GM04504 (cell line): ENCODE results near the gene RASA1.

Experiments used
- DNase-seq: peaks from one replicate; pipeline ENCODE4 v3.0.0-alpha.2; 2012; ENCODE audit warnings: low read depth

Gene RASA1

DNA sequence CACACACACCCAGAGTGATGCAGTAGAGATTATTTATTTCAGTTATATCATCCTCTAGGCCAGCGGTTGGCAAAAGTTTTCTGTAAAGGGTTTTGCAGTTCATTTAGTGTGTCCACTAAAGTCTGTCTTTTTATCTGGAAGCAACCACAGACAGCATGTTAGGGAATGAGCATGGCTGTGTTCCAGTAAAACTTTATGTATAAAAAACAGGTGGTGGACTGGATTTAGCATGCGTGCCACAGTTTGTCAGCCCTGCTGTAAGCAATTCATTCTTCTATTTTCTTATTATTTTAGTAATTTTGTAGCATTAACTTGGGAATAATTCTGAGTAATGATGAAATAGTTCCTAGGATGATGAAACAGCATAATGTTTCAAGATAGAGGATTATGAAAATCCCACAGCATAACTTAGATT is 93.4 kb downstream of the RASA1 start:
- DNase-seq: peak; percentile 57

DNA sequence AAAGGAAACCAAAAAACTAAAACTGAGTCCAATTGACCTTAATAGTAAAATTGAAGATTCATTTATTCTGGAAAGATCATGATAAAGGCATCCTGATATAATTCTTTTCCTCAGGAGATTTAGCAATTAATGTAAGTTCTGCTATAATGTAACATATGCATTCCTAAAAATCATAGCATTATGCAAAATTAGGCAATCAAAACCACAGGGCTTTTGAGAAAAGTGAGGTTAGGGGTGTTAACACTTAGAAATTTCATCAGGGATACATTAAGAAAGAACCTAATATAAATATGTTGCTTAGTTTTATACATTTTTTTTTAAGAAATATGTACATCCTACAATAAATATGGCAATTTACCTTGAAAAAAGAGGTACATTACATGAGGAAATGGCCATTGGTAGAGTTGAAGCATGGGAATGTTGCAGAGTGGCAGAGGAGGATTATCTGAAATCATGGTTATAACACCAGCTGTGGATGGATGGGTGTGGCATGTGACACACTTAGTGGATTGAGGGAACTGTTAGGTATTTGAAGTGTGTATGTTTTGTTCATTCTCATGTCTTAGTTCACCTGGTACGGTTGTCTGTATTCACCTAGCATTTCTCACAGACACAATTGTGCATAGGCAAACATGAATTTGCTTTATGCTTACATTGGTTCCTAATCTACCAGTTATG is 94.0 kb downstream of the RASA1 start:
- no peak for DNase-seq

DNA sequence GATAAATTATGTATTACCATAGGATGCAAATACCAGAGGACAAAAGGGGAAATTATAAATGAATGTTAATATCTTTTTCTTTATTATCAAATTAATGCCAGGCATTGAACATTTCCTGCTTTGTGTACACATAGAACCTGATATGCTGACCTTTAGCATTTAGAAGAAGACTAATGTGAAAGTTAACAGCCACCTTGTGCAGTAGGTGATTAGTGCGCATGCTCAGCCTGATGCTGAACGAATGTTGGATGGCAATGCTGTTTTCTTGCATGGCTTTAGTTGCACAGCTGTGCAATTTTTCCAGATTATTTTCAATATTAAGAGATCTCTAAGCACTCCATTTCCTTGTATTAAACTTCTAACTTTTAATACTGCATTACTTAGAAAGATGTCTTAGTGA is 99.6 kb downstream of the RASA1 start:
- no peak for DNase-seq

- DNase-seq: no peak
Measured at GRCh38 chr5:87368601-87369000, 100.9 kb downstream of the RASA1 start.

DNA sequence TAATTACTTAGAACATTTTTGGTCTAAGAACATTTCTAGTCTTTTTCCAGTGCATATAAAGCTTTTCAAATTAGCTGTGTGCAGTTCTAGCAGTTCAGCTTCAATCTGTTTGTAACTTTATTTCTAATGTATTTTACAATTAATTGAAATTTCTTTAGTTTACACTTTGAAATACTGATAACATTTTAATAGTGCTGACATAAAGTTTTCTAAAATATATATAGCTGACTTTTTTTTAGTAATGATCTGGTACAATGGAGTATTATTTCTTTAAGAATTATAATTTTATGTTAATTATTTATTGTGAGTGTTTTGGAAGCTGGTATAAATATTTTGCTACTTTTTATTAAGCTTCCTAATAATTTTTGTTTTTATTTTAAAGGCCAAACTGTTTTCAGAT is 101.7 kb downstream of the RASA1 start:
- no peak for DNase-seq

DNA sequence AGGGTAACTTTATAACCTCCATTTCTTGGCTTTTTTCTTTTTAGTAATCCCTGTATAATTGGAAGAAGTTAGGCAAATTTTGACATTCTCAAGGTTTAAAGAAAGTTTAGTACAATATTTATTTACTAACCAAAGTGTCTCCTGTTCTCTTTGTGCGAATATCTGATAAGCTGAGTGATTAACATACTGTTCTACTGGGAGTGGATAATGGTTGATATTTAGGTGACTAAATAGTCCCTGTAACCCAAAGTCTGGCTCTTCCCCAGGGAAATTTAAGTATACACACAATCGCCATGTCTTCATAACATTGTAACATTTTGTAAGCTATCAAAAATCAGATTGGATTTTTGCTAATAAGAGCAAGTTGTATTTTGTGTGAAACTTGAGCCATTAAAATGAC is 105.0 kb downstream of the RASA1 start:
- DNase-seq: no peak

DNA sequence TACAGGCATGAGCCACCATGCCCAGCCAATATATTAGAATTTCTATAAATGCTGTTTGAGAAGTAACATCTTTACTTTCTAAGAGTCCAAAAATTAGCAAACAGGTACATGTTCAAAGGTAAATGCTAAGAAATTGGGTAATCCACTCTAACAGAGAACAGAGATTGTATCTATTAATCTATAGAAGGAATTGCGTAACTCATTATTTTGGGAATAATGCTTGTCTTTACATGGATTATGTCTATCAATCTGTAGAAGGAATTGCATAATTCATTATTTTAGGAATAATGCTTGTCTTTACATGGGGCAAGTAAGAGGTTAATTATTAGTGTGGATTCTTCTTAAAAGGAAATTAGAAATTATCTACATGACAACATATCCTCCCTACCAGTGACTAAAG is 114.5 kb downstream of the RASA1 start:
- DNase-seq: no peak

GRCh38 chr5:87383216-87383615 is 115.5 kb downstream of the RASA1 start:
- DNase-seq: no peak

- DNase-seq: no peak
Measured at GRCh38 chr5:87385802-87386201, 118.1 kb downstream of the RASA1 start.

- DNase-seq: no peak
Measured at GRCh38 chr5:87388129-87388528, 120.4 kb downstream of the RASA1 start.

DNA sequence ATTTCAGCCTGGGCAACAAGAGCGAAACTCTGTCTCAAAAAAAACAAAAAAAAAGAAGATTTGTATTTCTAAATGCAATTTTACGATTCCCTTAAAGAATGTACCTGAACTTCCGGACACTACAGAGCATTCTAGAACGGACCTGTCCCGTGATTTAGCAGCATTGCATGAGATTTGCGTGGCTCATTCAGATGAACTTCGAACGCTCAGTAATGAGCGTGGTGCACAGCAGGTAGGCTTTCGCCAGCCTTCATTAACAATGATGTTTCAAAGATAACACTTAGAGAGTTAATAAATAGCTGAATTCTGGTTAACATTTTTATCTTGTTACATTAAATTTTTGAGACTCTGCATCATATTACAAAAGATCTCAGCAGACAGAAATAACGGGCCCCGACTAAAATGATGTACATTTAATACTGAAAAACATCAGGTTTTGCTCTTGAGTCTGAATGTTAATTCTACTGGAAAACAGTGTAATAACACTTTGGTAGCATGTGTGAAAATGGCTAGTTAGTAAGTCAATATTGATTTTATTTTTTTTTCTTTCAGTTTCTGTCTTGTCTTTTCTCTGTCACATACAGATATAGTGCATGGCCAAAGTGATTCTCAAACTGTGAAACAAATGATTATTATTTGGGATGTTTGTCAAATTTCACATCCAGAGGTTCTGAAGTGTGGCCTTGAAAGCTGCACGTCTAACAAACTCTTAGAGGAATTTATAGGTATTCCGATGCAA is 121.8 kb downstream of the RASA1 start:
- no peak for DNase-seq

- no peak for DNase-seq
Measured at GRCh38 chr5:87390075-87390474, 122.4 kb downstream of the RASA1 start.

GRCh38 chr5:87390576-87391199 is 123.0 kb downstream of the RASA1 start:
- no peak for DNase-seq

DNA sequence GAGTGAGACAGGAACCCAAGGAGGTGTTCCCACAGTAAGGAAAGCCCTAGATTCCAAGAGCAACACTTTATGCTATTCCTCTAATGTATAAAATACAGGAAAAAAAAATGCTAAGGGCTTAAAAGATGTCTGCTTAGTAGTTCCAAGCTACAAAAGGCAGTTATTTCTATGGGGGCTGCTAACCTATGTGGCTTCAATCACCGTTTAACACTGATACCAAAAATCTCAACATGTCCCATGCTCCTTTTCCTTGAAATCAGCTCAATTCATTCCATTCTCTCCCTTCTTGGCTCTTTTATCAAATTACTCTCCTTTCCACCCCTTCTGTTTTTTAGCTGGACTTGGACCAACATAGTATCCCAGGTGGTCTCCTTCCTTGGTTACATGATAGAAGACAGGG is 124.5 kb downstream of the RASA1 start:
- DNase-seq: no peak

GRCh38 chr5:87392801-87393200 is 125.1 kb downstream of the RASA1 start:
- no peak for DNase-seq

DNA sequence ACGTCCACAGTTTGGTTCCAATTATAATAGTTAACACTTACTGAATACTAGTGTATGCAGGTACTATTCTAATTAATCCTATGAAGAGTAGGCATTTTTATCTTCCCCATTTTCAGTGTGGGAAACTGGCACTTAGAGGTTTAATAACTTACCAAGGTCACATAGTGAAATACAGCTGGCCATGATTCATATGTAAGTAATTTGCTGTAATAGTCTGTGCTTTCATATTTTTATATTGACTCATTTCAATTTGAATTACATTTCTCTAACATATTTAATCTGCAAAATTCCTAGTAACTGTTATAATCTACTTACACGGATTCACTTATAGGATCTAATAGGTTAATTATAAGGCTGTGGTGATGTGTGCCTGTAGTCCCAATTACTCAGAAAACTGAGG is 125.6 kb downstream of the RASA1 start:
- no peak for DNase-seq

- no peak for DNase-seq
Measured at GRCh38 chr5:87394411-87395165, 126.9 kb downstream of the RASA1 start.

GRCh38 chr5:87398981-87399614 is 131.4 kb downstream of the RASA1 start:
- DNase-seq: no peak

GRCh38 chr5:87399720-87400119 is 132.0 kb downstream of the RASA1 start:
- DNase-seq: no peak

- no peak for DNase-seq
Measured at GRCh38 chr5:87400305-87400899, 132.7 kb downstream of the RASA1 start.

GRCh38 chr5:87401626-87402025 is 133.9 kb downstream of the RASA1 start:
- DNase-seq: no peak

DNA sequence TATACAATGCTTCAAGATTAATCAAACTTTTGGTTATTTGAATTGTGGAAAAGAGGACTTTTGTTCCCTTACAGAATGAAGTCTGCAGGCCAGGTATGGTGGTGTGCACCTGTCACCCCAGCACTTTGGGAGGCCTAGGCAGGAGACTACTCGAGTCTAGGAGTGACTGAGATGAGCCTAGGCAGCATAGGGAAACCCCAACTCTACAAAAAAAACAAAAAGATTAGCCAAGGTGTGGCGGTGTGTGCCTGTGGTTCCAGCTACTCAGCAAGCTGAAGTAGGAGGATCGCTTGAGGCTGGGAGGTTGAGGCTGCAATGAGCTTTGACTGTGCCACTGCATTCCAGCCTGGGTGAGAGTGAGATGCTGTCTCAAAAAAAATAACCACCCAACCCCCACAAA is 135.7 kb downstream of the RASA1 start:
- DNase-seq: no peak
